Stimulated activated naive CD4-positive, alpha-beta T cell treated with Interleukin-2 at 50 U/mL for 16 hours (primary cell): ENCODE measurements around the gene KAT8.
A peak's percentile ranks its signal among the peaks of the same experiment; 100 is the strongest.

Experiments
- DNase-seq: peaks from one replicate; lab custom pipeline; 2025; lab: John Stamatoyannopoulos, UW

Gene KAT8

DNA sequence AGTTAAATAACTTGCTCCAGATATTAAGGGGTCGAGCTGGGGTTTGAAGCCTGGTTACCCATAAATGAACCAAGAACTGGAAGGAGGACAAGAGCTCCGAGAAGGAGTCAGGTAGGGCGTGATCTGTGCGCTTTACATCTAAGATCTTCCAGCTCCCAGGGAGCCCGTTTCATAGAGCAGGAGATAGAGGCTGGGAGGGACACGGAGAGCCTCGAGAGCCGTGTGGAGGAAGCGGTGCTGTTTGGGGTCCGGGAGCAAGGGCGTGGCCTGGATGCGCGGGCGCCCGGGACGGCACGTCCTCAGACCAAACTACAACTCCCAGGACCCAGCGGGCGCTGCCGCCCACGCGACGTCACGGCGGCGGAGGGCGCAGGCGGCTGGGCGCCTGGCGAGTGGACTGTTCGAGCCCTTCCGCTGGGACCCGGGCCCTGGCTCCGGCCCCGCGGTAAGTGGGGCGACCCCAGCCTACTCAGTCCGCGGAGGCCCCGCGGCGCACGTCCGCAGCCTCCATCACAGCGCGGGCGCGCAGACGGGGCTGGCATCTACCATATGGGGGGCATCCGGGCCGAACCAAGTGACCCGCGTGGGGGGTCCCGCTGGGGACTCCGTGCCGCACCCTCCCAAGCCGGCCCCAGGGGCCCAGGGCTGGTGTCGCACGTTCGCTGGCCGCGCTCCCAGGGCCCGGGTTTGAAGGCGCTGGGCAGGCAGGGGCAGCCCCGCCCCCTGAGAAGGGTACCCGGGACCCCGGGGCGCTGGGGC, 9.2 kb upstream of the KAT8 start, which contains the start of gene BCKDK:
TSS of gene BCKDK (plus strand) at position 352 of the 759 bp plus-strand sequence. CDS start 838 bp downstream, outside the sequence.
- DNase-seq, result peak; percentile 60

DNA sequence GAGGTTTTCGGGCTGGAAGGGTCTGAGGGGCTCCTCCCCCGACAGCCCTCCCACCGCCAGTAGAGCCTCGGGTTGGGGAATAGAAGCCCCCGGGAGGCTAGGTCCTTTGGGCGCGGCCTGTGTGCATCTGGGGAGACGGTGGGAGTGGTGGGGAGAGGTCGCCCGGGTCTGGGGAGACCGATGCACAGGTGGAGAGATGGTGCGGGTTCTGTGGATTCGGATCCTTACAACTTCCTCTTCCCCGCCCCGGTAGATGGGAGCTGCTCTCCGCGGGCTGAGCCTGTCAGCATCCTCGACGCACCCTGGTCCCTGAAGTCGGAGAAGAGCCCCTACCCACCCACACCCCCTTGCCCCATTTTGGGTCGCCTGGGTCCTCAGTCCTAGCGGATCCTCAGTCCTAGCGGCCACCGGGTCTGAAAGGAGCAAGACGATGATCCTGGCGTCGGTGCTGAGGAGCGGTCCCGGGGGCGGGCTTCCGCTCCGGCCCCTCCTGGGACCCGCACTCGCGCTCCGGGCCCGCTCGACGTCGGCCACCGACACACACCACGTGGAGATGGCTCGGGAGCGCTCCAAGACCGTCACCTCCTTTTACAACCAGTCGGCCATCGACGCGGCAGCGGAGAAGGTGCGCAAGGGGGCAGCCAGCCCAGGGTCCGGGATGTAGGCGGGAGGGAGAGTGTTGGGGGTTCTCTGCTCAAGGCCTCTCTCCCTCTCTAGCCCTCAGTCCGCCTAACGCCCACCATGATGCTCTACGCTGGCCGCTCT, 8.5 kb upstream of the KAT8 start:
- DNase-seq, result no peak

DNA sequence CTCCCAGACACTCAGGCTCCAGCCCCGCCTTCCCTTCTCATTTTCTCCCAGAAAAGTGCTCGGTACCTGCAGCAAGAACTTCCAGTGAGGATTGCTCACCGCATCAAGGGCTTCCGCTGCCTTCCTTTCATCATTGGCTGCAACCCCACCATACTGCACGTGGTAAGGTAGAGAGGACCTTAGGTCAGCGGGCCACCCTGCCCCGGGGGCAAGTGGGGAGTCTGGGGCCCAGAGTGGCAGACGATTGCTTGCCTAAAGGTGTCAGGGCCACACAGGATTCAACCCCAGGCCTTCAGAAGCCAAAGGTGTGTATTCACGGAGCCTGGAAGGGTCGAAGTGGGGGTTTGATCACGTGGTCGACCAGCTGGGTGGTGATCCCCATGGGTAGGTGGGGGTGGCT, 7.8 kb upstream of the KAT8 start:
- no peak for DNase-seq

DNA sequence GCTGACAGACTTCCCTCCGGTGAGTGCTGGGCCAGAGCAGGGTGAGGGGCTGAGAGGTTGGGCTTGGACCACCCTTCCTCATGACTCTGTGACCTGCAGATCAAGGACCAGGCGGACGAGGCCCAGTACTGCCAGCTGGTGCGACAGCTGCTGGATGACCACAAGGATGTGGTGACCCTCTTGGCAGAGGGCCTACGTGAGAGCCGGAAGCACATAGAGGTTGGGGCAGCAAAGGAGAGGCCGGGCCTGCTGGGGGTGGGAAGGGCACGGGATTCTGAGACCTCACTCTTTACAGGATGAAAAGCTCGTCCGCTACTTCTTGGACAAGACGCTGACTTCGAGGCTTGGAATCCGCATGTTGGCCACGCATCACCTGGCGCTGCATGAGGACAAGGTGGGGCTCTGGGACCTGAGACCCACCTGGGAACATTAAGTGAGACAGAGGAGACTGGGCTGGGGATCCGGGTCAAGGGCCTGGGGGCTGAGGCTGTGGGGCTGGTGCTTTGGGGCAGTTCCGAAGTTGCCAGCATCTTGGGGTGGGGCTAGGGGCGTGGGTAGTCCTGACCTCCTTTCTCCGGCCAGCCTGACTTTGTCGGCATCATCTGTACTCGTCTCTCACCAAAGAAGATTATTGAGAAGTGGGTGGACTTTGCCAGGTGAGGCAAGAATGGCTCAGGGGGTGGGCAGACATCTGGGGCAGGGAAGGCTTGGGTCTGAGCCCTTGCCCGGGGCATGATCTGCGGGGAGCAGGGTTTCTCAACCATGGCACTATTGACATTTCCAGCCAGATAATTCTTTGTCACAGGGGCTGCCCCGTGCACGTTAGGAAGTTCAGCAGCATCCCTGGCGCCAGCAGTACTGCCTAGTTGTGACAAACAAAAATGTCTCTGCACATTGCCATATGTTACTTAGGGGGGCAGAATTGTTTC, 7.1 kb upstream of the KAT8 start:
- no peak for DNase-seq

DNA sequence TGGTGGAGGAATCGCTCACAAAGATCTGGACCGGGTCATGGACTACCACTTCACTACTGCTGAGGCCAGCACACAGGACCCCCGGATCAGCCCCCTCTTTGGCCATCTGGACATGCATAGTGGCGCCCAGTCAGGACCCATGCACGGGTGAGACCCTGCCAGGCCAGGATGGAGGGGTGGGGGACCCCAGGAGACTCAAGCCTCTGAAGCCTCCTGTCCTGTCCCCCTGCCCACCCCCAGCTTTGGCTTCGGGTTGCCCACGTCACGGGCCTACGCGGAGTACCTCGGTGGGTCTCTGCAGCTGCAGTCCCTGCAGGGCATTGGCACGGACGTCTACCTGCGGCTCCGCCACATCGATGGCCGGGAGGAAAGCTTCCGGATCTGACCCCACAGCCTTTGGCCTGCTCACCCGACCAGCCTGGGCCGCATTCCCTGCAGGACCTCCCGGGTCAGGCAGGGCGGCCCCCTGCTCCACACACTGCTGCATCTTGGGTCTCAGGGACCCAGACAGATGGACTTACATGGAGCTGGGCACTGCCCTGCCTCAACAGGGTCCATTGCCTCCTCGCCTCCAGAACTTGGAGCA, 5.5 kb upstream of the KAT8 start:
- no peak for DNase-seq

DNA sequence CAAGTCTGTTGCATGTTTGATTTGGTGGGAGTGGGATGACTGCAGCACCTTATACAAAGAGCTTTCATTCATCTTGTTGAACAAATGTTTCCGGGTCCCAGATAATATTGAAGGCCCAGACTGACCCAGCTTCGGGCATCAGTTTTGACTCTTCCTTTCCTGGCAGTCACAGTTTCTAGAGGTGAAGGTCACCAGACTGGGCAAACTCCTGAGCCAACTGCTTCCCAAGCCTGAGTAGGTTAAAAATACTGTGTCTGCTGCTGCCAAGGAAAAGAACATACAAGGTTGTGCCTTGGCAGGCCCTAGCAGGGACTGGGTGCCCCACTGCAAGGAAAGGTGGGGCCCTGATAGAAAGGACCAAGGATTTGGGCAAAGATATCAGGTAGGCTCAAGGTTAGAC, 4.8 kb upstream of the KAT8 start:
- DNase-seq, result no peak

GRCh38 chr16:31113121-31114120, 4.0 kb upstream of the KAT8 start:
- DNase-seq, result no peak

- DNase-seq, result no peak
Measured at GRCh38 chr16:31114468-31114867, 3.0 kb upstream of the KAT8 start.

GRCh38 chr16:31118223-31119155, 1.0 kb downstream of the KAT8 start:
- DNase-seq, result no peak

GRCh38 chr16:31120129-31120528, 2.7 kb downstream of the KAT8 start:
- no peak for DNase-seq

GRCh38 chr16:31125844-31126243, 8.4 kb downstream of the KAT8 start:
- no peak for DNase-seq

DNA sequence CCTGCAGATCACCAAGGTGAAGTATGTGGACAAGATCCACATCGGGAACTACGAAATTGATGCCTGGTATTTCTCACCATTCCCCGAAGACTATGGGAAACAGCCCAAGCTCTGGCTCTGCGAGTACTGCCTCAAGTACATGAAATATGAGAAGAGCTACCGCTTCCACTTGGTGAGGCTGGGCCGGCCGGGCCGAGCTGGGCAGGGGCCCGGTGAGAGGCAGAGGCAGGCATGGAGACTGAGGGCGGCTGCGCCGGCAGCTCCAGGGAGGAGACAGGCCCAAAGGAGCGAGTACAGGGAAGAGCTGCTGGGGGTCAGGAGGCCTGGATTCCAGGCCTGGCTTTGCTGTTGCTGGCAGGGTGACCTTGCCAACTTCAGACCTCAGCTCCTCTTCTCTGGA, 9.7 kb downstream of the KAT8 start:
- no peak for DNase-seq

DNA sequence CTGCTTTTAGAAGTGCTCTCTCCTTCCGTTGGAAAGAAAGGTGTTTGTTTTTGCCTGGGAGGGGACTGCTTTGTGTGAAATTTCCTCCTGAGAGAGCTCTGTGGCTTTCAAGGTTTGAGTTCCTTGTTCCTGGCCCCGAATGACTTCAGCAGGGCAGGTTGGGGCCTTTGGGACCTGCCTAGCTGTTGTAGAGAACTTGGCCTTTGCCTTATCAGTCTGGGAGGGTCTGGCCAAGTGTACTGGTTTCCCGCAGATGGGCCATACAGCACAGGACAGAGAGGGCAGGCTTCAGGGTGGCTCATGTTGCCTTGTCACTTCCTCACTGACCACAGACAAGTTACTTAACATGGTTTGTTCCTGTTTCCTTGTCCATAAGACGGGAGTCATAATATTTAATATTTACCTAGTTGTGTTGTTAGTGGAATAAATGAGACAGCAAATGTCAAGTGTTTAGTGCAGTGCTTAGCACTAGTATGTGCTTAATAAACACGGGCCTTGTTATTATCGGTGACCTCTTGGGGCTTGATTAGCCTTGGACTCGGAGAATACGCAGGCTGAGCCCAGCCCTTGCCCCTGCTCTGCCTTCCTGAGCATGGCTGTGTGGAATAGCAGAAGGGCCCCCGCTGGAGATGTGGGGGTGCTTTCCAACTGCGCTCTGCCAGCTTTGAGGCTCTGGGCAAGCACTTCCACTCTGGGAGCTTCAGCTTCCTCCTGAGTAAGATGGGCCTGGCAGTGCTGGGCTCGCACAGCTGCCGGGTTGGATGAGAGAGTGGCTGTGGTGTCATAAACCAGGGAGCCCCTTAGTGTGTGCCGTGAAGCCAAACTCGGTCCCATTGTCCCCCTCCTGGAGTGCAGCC, 11.5 kb downstream of the KAT8 start:
- no peak for DNase-seq

DNA sequence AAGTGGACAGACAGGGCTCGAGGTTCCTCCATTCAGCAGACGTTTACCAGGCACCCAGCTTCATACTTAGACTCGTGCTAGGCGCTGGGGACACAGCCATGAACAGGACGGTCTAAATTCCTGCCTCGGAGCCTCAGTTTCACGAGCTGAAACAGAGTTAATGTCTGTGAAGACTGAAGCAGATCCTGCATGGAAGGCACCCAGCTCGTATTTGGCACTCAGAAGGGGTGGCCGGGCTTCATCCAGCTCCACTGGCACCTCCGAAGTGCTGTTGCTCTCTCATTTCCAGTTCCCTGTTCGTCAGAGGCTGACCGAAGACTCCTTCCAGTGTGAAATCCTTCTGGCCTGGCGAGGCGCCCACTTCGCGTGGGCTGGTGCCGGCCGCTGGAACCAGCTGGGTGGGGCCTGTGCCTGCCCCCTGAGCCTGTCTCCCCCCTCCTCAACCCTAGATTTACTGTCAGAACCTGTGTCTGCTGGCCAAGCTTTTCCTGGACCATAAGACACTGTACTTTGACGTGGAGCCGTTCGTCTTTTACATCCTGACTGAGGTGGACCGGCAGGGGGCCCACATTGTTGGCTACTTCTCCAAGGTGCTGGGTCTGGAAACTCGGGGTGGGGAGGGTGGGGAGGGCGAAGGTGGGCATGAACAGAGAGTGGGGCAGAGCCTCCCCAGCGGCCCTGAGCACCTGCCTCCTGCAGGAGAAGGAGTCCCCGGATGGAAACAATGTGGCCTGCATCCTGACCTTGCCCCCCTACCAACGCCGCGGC, 12.3 kb downstream of the KAT8 start:
- no peak for DNase-seq

- DNase-seq, result no peak
Measured at GRCh38 chr16:31130336-31130891, 12.9 kb downstream of the KAT8 start.

DNA sequence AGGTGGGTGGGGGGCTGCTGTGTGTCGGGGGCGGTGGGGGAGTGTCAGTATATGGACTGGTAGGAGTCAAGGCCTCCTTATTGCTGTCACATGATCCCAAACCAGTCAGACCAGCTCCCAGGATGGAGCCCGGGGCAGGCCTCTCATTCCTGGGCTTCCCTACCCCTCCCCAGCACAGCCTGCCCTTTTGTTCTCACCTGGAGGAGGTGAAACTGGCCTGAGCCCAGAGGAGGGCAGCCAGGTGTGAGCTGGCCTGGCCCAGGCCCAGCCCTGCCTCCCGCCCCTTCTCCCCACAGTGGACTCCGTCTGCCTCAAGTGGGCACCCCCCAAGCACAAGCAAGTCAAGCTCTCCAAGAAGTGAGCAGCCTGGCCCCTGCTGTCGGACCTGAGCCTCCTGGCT, 13.4 kb downstream of the KAT8 start:
- no peak for DNase-seq

DNA sequence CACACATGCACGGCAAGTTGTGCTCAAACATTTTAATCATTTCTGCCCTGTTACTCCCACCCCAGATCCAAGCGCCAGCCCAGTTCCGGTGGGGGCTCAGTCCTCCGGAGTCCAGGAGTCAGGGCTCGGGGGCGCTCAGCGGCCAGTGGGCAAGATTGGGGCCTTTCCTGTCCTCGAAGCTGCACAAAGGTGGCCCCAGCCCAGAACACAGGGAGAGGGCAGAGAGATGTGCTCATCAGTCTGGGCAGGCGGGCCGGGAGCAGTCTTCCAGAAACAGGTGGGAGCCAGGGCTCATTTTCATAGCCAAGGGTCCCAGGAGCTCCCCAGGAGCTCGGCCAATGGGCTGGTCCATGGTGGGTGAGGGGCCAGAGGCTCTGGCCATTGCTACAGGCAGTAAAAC, 14.0 kb downstream of the KAT8 start:
- no peak for DNase-seq
